ENCODE data around the gene CCBE1. TPM values are rescaled to one million over a fixed set of nuclear protein-coding genes. Genes with fewer than 3 reads are reported as not detected.
"Not testable (repeated sequence)": the region's sequence is repeated elsewhere in the genome, so short reads cannot be mapped to it uniquely, and the experiment has no call there.

CCBE1 gene
- total RNA-seq, 2 experiments from 2014 or later = not detected

GRCh38 chr18:59725142-59725541 is 27.9 kb upstream of the CCBE1 start:
- Mint-ChIP-seq H3K4me3 (no peak overlapping the region), H3K27ac (no peak overlapping the region), H3K27me3 (peaks cover 3% of the 10 kb centered on the region), H3K9me3 (no peaks in the 10 kb centered on the region), H3K36me3 (ENCODE audit: low read depth) (no peaks in the 10 kb centered on the region), H3K4me1 (no peaks in the 10 kb centered on the region)
- no peak for DNase-seq
- ChIA-PET POLR2A (no interaction called here), CTCF (no interaction called here)

DNA sequence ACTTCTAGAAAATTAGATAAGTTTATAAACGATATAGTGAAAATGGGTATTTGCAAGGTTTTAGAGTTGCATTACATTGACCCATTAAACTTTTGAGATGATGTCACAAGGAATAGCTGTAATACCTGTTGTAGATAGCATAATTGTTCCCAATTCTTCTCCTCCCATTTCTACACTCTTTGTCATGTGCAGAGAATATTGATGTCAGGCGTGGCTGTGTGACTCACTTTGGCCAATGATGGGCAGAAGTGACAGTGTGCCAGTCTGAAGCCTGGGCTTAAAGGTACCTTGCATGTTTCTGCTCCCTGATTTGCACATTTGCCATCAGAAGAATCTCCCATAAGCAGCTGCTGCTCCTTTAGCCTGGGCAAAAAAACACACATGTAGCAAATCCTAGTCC is 26.9 kb upstream of the CCBE1 start:
- POLR2A ChIA-PET = no interaction called here

GRCh38 chr18:59721931-59722330 is 24.7 kb upstream of the CCBE1 start:
- ChIA-PET POLR2A (no interaction called here), CTCF (no interaction called here)
- Mint-ChIP-seq H3K9me3 (no peaks in the 10 kb centered on the region), H3K27me3 (peaks cover 3% of the 10 kb centered on the region), H3K36me3 (ENCODE audit: low read depth) (no peaks in the 10 kb centered on the region), H3K4me1 (no peaks in the 10 kb centered on the region), H3K4me3 (no peak overlapping the region), H3K27ac (no peak overlapping the region)
- DNase-seq = no peak

More for the DNA sequence above, 26.9 kb upstream of the CCBE1 start:
- Mint-ChIP-seq H3K27ac (no peak overlapping the region), H3K36me3 (ENCODE audit: low read depth) (no peaks in the 10 kb centered on the region), H3K27me3 (peaks cover 3% of the 10 kb centered on the region), H3K4me1 (no peaks in the 10 kb centered on the region), H3K9me3 (no peaks in the 10 kb centered on the region), H3K4me3 (no peak overlapping the region)
- CTCF ChIA-PET = no interaction called here
- no peak for DNase-seq

DNA sequence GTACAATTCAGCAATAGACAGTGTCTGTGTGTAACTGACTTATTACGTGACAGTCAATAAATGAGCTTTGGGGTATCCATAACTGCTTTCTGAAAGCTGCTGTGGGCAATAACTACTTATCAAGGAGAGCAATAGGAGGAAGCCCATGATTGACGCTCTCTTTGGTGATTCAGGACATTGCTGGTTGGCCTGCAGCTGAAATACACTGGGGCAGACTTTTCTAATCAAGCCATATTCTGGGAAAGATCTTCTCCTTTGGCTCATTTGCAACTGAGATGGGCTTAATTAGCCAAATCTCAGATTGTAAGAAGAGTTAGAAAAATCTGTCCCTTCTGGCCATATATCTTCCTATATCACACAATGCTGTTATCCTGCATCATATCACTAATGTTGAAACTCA is 24.0 kb upstream of the CCBE1 start:
- peaks cover under 1% of the 10 kb centered on the region for H3K9me3 Mint-ChIP-seq
- ChIA-PET CTCF (interaction anchor here (0.9 kb wide), 1 partner anchor 24 kb away, joined by 3 read pairs; the partner anchor contains the start of gene CCBE1), POLR2A (no interaction called here)
- DNase-seq = no peak
- H3K4me1 Mint-ChIP-seq = no peaks in the 10 kb centered on the region
- H3K27me3 Mint-ChIP-seq = peaks cover 3% of the 10 kb centered on the region
- H3K4me3 Mint-ChIP-seq = no peak overlapping the region
- no peak overlapping the region for H3K27ac Mint-ChIP-seq
- no peaks in the 10 kb centered on the region for H3K36me3 Mint-ChIP-seq (ENCODE audit: low read depth)

DNA sequence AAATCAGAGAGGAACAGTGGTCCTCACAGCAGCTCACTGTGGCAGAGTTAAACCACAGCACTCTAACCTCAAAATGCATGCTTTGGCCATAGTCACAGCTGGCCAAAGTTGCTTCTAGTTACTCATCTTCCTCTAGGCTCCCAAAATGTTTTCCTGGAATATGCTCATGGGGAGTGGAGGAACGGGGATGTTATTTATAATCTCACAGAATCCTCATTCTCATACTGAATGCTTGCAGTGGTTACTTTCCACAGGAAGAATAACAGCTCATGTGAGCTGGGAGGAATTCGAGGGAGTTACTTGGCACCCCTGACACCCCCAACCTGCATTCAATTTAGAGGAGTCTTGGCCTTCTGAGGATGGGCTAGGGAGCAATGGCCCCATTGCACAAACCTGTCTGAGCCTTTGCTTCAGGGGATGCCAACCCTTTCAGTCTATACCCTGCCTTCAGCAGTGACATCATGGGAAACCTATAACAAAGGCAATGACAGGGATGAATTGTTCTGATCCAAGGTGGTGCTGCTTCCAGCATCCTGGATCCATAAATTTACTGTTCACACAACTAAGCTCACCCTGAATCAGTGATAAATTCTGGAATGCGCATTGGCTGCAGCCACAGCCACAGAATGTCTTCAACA is 22.4 kb upstream of the CCBE1 start:
- H3K36me3 Mint-ChIP-seq (ENCODE audit: low read depth) = no peaks in the 10 kb centered on the region
- DNase-seq = no peak
- H3K4me1 Mint-ChIP-seq = no peaks in the 10 kb centered on the region
- POLR2A ChIA-PET = no interaction called here
- peaks cover 3% of the 10 kb centered on the region for H3K9me3 Mint-ChIP-seq
- H3K27me3 Mint-ChIP-seq = peaks cover 3% of the 10 kb centered on the region
- no peak overlapping the region for H3K27ac Mint-ChIP-seq
- no peak overlapping the region for H3K4me3 Mint-ChIP-seq
- CTCF ChIA-PET = no interaction called here

GRCh38 chr18:59718464-59719157 is 21.4 kb upstream of the CCBE1 start:
- CTCF ChIA-PET = no interaction called here
- H3K4me1 Mint-ChIP-seq = no peaks in the 10 kb centered on the region
- peaks cover 3% of the 10 kb centered on the region for H3K9me3 Mint-ChIP-seq
- no peaks in the 10 kb centered on the region for H3K36me3 Mint-ChIP-seq (ENCODE audit: low read depth)
- H3K27me3 Mint-ChIP-seq = no peaks in the 10 kb centered on the region
- no peak for DNase-seq
- POLR2A ChIA-PET = no interaction called here
- no peak overlapping the region for H3K27ac Mint-ChIP-seq
- no peak overlapping the region for H3K4me3 Mint-ChIP-seq

DNA sequence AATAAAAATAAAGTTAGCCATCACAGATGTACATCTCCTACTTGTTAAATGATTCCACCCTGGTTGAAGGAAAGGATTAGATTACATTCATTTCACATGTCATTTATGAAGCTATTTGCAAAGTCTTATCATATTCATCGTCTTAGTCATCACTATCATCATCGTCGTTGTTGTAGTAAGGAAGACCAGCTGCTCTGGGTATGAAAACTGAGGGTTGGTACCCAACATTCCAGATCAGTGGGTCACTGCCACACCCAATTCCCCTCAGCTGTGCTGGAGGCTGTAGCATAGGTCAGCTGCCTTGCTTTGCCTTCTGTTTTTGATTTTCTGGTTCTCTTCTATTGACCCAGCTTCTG is 20.9 kb upstream of the CCBE1 start:
- Mint-ChIP-seq H3K4me1 (no peaks in the 10 kb centered on the region), H3K4me3 (no peak overlapping the region), H3K36me3 (ENCODE audit: low read depth) (no peaks in the 10 kb centered on the region), H3K9me3 (peaks cover 3% of the 10 kb centered on the region), H3K27ac (no peak overlapping the region), H3K27me3 (no peaks in the 10 kb centered on the region)
- ChIA-PET POLR2A (no interaction called here), CTCF (no interaction called here)
- no peak for DNase-seq

GRCh38 chr18:59717291-59717690 is 20.1 kb upstream of the CCBE1 start:
- Mint-ChIP-seq H3K9me3 (peaks cover 3% of the 10 kb centered on the region), H3K27ac (no peak overlapping the region), H3K27me3 (no peaks in the 10 kb centered on the region), H3K4me3 (no peak overlapping the region), H3K36me3 (ENCODE audit: low read depth) (no peaks in the 10 kb centered on the region), H3K4me1 (no peaks in the 10 kb centered on the region)
- DNase-seq = no peak
- ChIA-PET CTCF (no interaction called here), POLR2A (no interaction called here)

GRCh38 chr18:59715966-59716369 is 18.7 kb upstream of the CCBE1 start:
- no peaks in the 10 kb centered on the region for H3K36me3 Mint-ChIP-seq (ENCODE audit: low read depth)
- no peaks in the 10 kb centered on the region for H3K27me3 Mint-ChIP-seq
- DNase-seq = no peak
- H3K9me3 Mint-ChIP-seq = peaks cover 3% of the 10 kb centered on the region
- H3K27ac Mint-ChIP-seq = no peak overlapping the region
- no peak overlapping the region for H3K4me3 Mint-ChIP-seq
- CTCF ChIA-PET = no interaction called here
- no peaks in the 10 kb centered on the region for H3K4me1 Mint-ChIP-seq
- POLR2A ChIA-PET = no interaction called here

DNA sequence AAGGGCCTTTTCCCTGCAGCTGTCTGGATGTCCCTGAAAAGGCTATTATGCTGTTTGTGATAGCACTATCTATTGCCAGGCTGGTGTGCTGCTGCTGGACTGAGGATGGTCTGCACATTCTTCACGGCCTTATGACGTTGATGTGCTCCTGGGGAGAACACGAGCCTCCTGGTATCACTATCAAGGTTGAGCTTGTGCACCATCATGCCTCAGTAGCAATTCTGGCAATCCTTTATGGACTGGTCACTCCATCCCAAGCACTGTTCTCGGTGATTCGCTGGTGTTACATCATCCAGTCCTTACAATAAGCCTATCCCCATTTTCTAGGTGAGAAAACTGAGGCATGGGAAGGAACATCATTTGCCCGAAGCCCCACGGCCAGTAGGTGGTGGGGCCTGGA is 18.2 kb upstream of the CCBE1 start:
- CTCF ChIA-PET = no interaction called here
- Mint-ChIP-seq H3K27me3 (no peaks in the 10 kb centered on the region), H3K9me3 (peaks cover 3% of the 10 kb centered on the region), H3K4me1 (no peaks in the 10 kb centered on the region), H3K27ac (no peak overlapping the region), H3K4me3 (no peak overlapping the region), H3K36me3 (ENCODE audit: low read depth) (no peaks in the 10 kb centered on the region)
- POLR2A ChIA-PET = no interaction called here
- no peak for DNase-seq

DNA sequence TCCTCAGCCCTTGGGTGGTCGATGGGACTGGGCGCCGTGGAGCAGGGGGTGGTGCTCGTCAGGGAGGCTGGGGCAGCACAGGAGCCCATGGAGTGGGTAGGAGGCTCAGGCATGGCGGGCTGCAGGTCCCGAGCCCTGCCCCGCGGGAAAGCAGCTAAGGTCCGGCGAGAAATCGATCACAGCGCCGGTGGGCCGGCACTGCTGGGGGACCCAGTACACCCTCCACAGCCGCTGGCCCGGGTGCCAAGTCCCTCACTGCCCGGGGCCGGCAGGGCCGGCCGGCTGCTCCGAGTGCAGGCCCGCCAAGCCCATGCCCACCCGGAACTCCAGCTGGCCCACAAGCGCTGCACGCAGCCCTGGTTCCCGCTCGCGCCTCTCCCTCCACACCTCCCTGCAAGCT is 16.9 kb upstream of the CCBE1 start:
- H3K9me3 Mint-ChIP-seq; H3K4me1 Mint-ChIP-seq; CTCF ChIA-PET; H3K27me3 Mint-ChIP-seq; H3K4me3 Mint-ChIP-seq; DNase-seq; H3K27ac Mint-ChIP-seq; H3K36me3 Mint-ChIP-seq (ENCODE audit: low read depth); POLR2A ChIA-PET: not testable (repeated sequence)

DNA sequence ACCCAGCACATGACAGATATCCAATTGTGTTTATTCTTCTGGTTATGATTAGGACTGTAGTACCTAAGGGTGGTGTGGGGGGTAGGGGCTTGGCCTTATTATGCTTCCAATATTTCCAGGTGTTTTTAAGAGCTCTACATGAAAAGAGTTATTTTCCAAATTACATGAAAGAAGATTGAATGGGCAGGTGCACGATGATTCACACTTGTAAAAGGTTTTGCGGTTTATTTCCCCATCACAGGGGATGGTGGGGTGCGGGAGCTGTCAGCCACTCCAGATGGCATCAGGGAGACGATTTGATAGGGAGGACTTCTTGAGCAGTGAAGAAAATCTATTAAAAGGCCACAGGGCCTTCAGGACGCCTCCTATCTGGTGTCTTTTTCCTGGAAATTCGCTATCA is 15.1 kb upstream of the CCBE1 start:
- H3K4me1 Mint-ChIP-seq = no peaks in the 10 kb centered on the region
- ChIA-PET POLR2A (no interaction called here), CTCF (no interaction called here)
- H3K27me3 Mint-ChIP-seq = no peaks in the 10 kb centered on the region
- no peaks in the 10 kb centered on the region for H3K36me3 Mint-ChIP-seq (ENCODE audit: low read depth)
- DNase-seq = no peak
- H3K27ac Mint-ChIP-seq = no peak overlapping the region
- H3K4me3 Mint-ChIP-seq = no peak overlapping the region
- H3K9me3 Mint-ChIP-seq = peaks cover 3% of the 10 kb centered on the region

DNA sequence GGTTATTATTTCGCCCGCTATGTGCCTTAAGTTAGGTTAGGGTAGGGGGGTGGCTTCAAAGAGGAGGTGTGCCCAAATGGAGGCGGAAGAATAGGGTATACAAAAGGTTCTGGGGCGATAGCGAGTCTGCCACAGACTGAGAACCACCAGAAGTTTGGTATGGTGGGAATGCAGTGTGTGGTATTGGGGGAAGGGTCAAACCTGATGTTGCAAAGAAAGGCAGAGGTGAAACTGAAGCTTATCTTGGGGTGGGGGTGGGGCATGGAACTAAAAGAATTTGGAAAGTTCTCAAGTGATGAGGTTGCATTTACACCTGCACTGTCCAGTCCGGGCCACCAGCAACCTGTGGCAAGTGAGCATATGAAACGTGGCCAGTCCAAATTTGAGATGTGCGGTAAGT is 11.8 kb upstream of the CCBE1 start:
- ChIA-PET CTCF (no interaction called here), POLR2A (no interaction called here)
- no peaks in the 10 kb centered on the region for H3K9me3 Mint-ChIP-seq

DNA sequence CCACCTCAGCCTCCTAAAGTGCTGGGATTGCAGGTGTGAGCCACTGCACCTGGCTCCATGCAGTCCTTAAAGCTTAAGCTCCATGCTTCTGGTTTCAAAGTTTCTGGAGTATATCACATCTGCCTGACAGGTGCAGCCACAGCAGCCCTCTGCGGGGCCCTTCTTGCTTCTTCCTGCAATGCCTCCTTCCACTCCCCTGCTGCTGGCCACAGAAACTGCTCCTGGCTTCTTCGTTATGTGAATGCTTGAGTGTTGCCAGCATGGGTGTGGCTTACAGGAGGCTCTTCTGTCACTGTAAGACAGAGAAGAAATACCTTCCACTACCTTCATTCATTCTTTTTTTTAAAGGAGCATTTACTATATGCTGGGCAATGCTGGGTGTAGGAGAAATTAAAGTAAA is 10.1 kb upstream of the CCBE1 start:
- no peak for DNase-seq
- Mint-ChIP-seq H3K27me3 (no peaks in the 10 kb centered on the region), H3K4me3 (no peak overlapping the region), H3K4me1 (no peaks in the 10 kb centered on the region), H3K27ac (no peak overlapping the region), H3K36me3 (ENCODE audit: low read depth) (no peaks in the 10 kb centered on the region), H3K9me3 (no peaks in the 10 kb centered on the region)
- ChIA-PET CTCF (interaction anchor here (1.4 kb wide), 1 partner anchor 10 kb away, joined by 7 read pairs; the partner anchor contains the start of gene CCBE1), POLR2A (no interaction called here)

More for the DNA sequence above, 11.8 kb upstream of the CCBE1 start:
- H3K27ac Mint-ChIP-seq = no peak overlapping the region
- H3K36me3 Mint-ChIP-seq (ENCODE audit: low read depth) = no peaks in the 10 kb centered on the region
- H3K27me3 Mint-ChIP-seq = no peaks in the 10 kb centered on the region
- no peaks in the 10 kb centered on the region for H3K4me1 Mint-ChIP-seq
- H3K4me3 Mint-ChIP-seq = no peak overlapping the region
- no peak for DNase-seq
